Keratinocyte (primary cell): ENCODE data around the gene RNF141.

ENCODE experiments used
- CTCF ChIP-seq, 3 experiments: IDR thresholded peaks in 1 of 3; conservative IDR thresholded peaks in 1 of 3; optimal IDR thresholded peaks in 1 of 3; 2 replicates in 2 of 3; 3 replicates in 1 of 3; pipeline versions ENCODE3 to v1.5.1; 2011; ENCODE audit warnings: low read length in 3 of 3, mild to moderate bottlenecking in 3 of 3, moderate library complexity in 2 of 3, control low read depth in 1 of 3, inconsistent platforms in 1 of 3; ENCODE audit not compliant: insufficient read depth in 2 of 3; ENCODE audit errors: extremely low read depth in 1 of 3
- EZH2 ChIP-seq: IDR thresholded peaks from one replicate; pipeline ENCODE4 v1.6.1; 2012; ENCODE audit warnings: inconsistent platforms, mild to moderate bottlenecking, low read length, moderate library complexity

GRCh38 chr11:10539339-10539738 lies 1.6 kb downstream of the RNF141 start:
- TF ChIP-seq CTCF (optimal IDR thresholded peaks at IDR 0.05 in 1 of 3, IDR thresholded peaks at IDR 0.05 in 1 of 3, conservative IDR thresholded peaks at IDR 0.05 in 1 of 3; ENCODE audit: extremely low read depth in 1 of 3, insufficient read depth in 2 of 3, low read length in 3 of 3), result no peak
- TF ChIP-seq EZH2, result no peak
